ENCODE data around the gene FILIP1L. TPM values are rescaled to one million over a fixed set of nuclear protein-coding genes. Genes with fewer than 3 reads are reported as not detected.

FILIP1L gene
- total and polyA plus RNA-seq, 2 of the 8 experiments (the other 6 are each of a cell fraction or from before 2014, with no cell fraction given): 0.06 to 0.09 TPM

GRCh38 chr3:99839613-99840012 is 274.7 kb downstream of the FILIP1L start:
- no peak overlapping the region for H2BK12ac ChIP-seq (ENCODE audit: low read depth, low read length)
- H3K4me2 ChIP-seq (ENCODE audit: insufficient read depth in 1 of 2, low read depth in 2 of 2, low read length in 2 of 2): no peak overlapping the region
- H3K23me2 ChIP-seq (ENCODE audit: low read depth, low read length): no peaks in the 10 kb centered on the region; the same call in 1 of the 2 replicates
- peaks cover 0 to 7% (median 4%) of the 10 kb centered on the region in 4 experiments; a peak in 3 of 7 replicates for H3K4me1 ChIP-seq (replicated peaks in 1 of 4; ENCODE audit: control insufficient read depth in 3 of 4, insufficient read depth in 4 of 4, low read length in 3 of 4)
- H2AK5ac ChIP-seq (ENCODE audit: low read depth, low read length): no peak overlapping the region
- FAIRE-seq (no peak), DNase-seq (ENCODE audit: low read depth in 1 of 2, low spot score in 2 of 2) (no peak)
- H2AFZ ChIP-seq (ENCODE audit: low read length): no peak overlapping the region
- CTCF ChIA-PET (ENCODE audit: partially characterized antibody): interaction anchor here (0.8 to 1.0 kb wide), 3 partner anchors 10 to 230 kb away, joined by 3 to 4 read pairs (median 4); no protein-coding TSS in a partner anchor
- WGBS, 2 experiments (ENCODE audit: extremely low coverage in 1 of 2, insufficient coverage in 1 of 2, insufficient read length in 1 of 2, insufficient replicate concordance in 2 of 2, low coverage in 1 of 2, low lambda C conversion rate in 2 of 2, missing lambda C conversion rate in 1 of 2): 80% methylated on average over 1 of the region's 1 CpG; no CpG with 5 or more reads in 1 of the 2 experiments
- no peak overlapping the region for H3K14ac ChIP-seq (ENCODE audit: insufficient read length)
- no peak overlapping the region for H3K27ac ChIP-seq (ENCODE audit: low read depth, low read length)
- H4K8ac ChIP-seq (ENCODE audit: extremely low read depth, insufficient read depth, low read length): no peak overlapping the region
- no peak overlapping the region for H2BK5ac ChIP-seq (ENCODE audit: low read depth, low read length)
- H2BK15ac ChIP-seq (ENCODE audit: low read length): no peak overlapping the region
- no peaks in the 10 kb centered on the region for H3K36me3 ChIP-seq (ENCODE audit: control insufficient read depth in 2 of 4, insufficient read depth in 4 of 4, low read length in 3 of 4)
- no peaks in the 10 kb centered on the region for H3K27me3 ChIP-seq (replicated peaks in 1 of 4; ENCODE audit: control insufficient read depth in 3 of 4, extremely low read depth in 1 of 4, insufficient read depth in 3 of 4, low read length in 3 of 4)
- peaks cover 0 to 14% of the 10 kb centered on the region in 2 experiments; a peak in 2 of 4 replicates for H3K79me2 ChIP-seq (ENCODE audit: control insufficient read depth in 1 of 2, insufficient read depth in 2 of 2, low read length in 2 of 2)
- no peak overlapping the region for H4K5ac ChIP-seq (ENCODE audit: insufficient read length, low read depth, low read length)
- H3K79me1 ChIP-seq (ENCODE audit: low read depth, low read length): peaks cover 5% of the 10 kb centered on the region
- no peak overlapping the region for H4K91ac ChIP-seq (replicated peaks; ENCODE audit: insufficient read length, low read length)
- POLR2A ChIA-PET (ENCODE audit: partially characterized antibody): interaction anchor here (1.6 kb wide), 1 partner anchor 421 kb away, joined by 3 read pairs; the partner anchor contains the start of gene TBC1D23
- no peak overlapping the region for H3K23ac ChIP-seq (ENCODE audit: insufficient read length)
- H4K20me1 ChIP-seq (replicated peaks in 1 of 2; ENCODE audit: control insufficient read depth in 1 of 2, insufficient read depth in 2 of 2, low read length in 2 of 2): peaks cover 0 to 2% of the 10 kb centered on the region in 2 experiments
- H3K9me3 ChIP-seq (ENCODE audit: insufficient read depth in 2 of 2, low read depth in 1 of 2, low read length in 1 of 2): no peaks in the 10 kb centered on the region
- H3K9ac ChIP-seq (replicated peaks in 1 of 4; ENCODE audit: extremely low read depth in 1 of 4, low read depth in 3 of 4, low read length in 3 of 4): no peak overlapping the region
- H3K18ac ChIP-seq (ENCODE audit: extremely low read depth, low read length): no peak overlapping the region
- H2BK20ac ChIP-seq (ENCODE audit: low read length): no peak overlapping the region
- no peak overlapping the region for H3K4me3 ChIP-seq (ENCODE audit: extremely low read depth in 1 of 4, insufficient read depth in 2 of 4, low read depth in 3 of 4, low read length in 4 of 4)
- H3K56ac ChIP-seq (replicated peaks; ENCODE audit: insufficient read length, low read depth, low read length): no peak overlapping the region
- no peak overlapping the region for H3K4ac ChIP-seq (replicated peaks; ENCODE audit: insufficient read length, low read depth, low read length)
- no peak overlapping the region for H2BK120ac ChIP-seq (replicated peaks; ENCODE audit: low read depth, low read length)
- TF ChIP-seq CHD2 (IDR thresholded peaks at IDR 0.05; ENCODE audit: low read length) (no peak), USF2 (IDR thresholded peaks at IDR 0.05; ENCODE audit: low read length) (no peak), BCL11A (IDR thresholded peaks at IDR 0.05; ENCODE audit: low read depth in 2 of 2, low read length in 2 of 2) (no peak), EP300 (IDR thresholded peaks at IDR 0.05; ENCODE audit: borderline replicate concordance in 1 of 2, low read depth in 2 of 2, low read length in 2 of 2) (no peak), RBBP5 (IDR thresholded peaks at IDR 0.05; ENCODE audit: borderline replicate concordance, low read depth, low read length) (no peak), ZNF274 (IDR thresholded peaks at IDR 0.05; ENCODE audit: borderline replicate concordance, extremely low read depth, low read length) (no peak), ASH2L (IDR thresholded peaks at IDR 0.05; ENCODE audit: low read length) (no peak), SIX5 (IDR thresholded peaks at IDR 0.05; ENCODE audit: low read depth, low read length) (no peak), POU5F1 (IDR thresholded peaks at IDR 0.05; ENCODE audit: low read depth, low read length) (no peak), SP1 (IDR thresholded peaks at IDR 0.05; ENCODE audit: low read depth, low read length) (no peak), EZH2 (IDR thresholded peaks at IDR 0.05; ENCODE audit: low read depth, low read length, severe bottlenecking) (no peak), SP4 (IDR thresholded peaks at IDR 0.05; ENCODE audit: low read length) (no peak)
- TF ChIP-seq, protein P1, sequence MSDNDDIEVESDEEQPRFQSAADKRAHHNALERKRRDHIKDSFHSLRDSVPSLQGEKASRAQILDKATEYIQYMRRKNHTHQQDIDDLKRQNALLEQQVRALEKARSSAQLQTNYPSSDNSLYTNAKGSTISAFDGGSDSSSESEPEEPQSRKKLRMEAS (IDR thresholded peaks at IDR 0.05): no peak

Measured in H1 (cell line).